ENCODE results near the gene PRKAG2.

GRCh38 chr7:151854720-151855071, 22.2 kb downstream of the PRKAG2 start:
- TF ChIP-seq POLR2A (IDR thresholded peaks at IDR 0.05): no peak
- TF ChIP-seq CTCF (IDR thresholded peaks at IDR 0.05): no peak
